RWPE2 (cell line): ENCODE data around the gene C2orf42.

Experiments
- ATAC-seq: fragments of 200-7000 bp; cut with Tn5 transposase; 3 replicates; pipeline ENCODE4 v1.9.1; 2021; ENCODE audit warnings: low read depth
- DNase-seq: peaks from one replicate; pipeline ENCODE4 v3.0.0-alpha.2; 2020; ENCODE audit warnings: low spot score
- H3K27ac ChIP-seq: fragments of 450-650 bp; 2 replicates; pipeline ENCODE4 v1.5.1; 2017; ENCODE audit warnings: mild to moderate bottlenecking; ENCODE audit not compliant: poor library complexity, severe bottlenecking
- H3K27me3 ChIP-seq: fragments of 250-450 bp; sonication (Bioruptor Pico); 2 replicates; pipeline ENCODE4 v1.5.1; 2021; ENCODE audit warnings: mild to moderate bottlenecking, moderate library complexity; ENCODE audit not compliant: insufficient read depth, poor library complexity, severe bottlenecking
- H3K36me3 ChIP-seq: fragments of 250-450 bp; sonication (Bioruptor Pico); 2 replicates; pipeline ENCODE4 v1.5.1; 2020; ENCODE audit warnings: low read depth, mild to moderate bottlenecking, moderate library complexity
- H3K4me1 ChIP-seq: fragments of 250-450 bp; sonication (Bioruptor Pico); 2 replicates; pipeline ENCODE4 v1.5.1; 2021; ENCODE audit warnings: mild to moderate bottlenecking, moderate library complexity; ENCODE audit not compliant: insufficient read depth, poor library complexity, severe bottlenecking
- H3K4me3 ChIP-seq: fragments of 250-450 bp; sonication (Bioruptor Pico); 2 replicates; pipeline ENCODE4 v1.5.1; 2021; ENCODE audit warnings: mild to moderate bottlenecking, moderate library complexity; ENCODE audit not compliant: severe bottlenecking
- H3K9me3 ChIP-seq: fragments of 250-450 bp; sonication (Bioruptor Pico); 2 replicates; pipeline ENCODE4 v1.5.1; 2021; ENCODE audit warnings: mild to moderate bottlenecking, moderate library complexity; ENCODE audit not compliant: severe bottlenecking
- TF ChIP-seq, protein P1 (sequence below): fragments of 450-650 bp; IDR thresholded peaks from one replicate; pipeline ENCODE4 v1.5.1; 2017; ENCODE audit warnings: mild to moderate bottlenecking, moderate library complexity; ENCODE audit not compliant: poor library complexity, severe bottlenecking

C2orf42 gene

DNA sequence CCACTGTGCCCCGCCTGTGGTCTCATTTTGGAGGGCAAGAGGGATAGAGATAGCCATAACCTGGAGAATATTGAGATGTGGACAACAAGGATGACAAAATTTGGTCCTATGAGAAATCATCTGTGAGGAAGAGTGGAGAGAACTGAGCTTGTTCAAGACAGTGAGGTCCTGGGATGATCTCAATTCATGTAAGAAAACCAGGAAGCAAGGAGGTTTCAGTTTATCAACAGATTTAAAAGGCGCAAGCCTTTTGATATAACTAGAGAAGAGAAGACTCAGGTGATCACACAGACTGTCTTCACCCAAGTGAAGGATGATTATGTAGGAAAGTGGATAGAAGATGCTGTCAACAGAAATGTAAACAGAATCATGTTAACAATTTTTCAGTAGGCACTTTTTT lies 64.4 kb downstream of the C2orf42 start:
- ATAC-seq: no peak
- TF ChIP-seq, protein P1, sequence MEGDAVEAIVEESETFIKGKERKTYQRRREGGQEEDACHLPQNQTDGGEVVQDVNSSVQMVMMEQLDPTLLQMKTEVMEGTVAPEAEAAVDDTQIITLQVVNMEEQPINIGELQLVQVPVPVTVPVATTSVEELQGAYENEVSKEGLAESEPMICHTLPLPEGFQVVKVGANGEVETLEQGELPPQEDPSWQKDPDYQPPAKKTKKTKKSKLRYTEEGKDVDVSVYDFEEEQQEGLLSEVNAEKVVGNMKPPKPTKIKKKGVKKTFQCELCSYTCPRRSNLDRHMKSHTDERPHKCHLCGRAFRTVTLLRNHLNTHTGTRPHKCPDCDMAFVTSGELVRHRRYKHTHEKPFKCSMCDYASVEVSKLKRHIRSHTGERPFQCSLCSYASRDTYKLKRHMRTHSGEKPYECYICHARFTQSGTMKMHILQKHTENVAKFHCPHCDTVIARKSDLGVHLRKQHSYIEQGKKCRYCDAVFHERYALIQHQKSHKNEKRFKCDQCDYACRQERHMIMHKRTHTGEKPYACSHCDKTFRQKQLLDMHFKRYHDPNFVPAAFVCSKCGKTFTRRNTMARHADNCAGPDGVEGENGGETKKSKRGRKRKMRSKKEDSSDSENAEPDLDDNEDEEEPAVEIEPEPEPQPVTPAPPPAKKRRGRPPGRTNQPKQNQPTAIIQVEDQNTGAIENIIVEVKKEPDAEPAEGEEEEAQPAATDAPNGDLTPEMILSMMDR: no peak

DNA sequence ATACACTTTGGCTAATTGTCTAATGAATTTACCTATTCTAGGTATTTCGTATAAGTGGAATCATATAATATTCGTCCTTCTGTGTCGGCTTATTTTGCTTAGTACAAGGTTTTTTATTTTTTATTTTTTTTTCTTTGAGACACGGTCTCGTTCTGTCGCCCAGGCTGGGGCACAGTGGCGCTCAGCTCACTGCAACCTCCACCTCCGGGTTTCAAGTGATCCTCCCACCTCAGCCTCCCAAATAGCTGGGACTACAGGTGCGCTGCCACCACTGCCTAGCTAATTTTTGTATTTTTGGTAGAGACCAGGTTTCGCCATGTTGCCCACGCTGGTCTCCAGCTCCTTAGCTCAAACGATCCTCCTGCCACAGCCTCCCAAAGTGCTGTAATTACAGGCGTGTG lies 65.3 kb downstream of the C2orf42 start:
- peak overlapping the region; percentile 61 for H3K27ac ChIP-seq
- peak overlapping the region; percentile 40 for H3K4me3 ChIP-seq
- H3K27me3 ChIP-seq: no peaks in the 10 kb centered on the region
- TF ChIP-seq, protein P1: no peak
- H3K9me3 ChIP-seq: no peaks in the 10 kb centered on the region
- H3K4me1 ChIP-seq: no peaks in the 10 kb centered on the region
- DNase-seq (no peak), ATAC-seq (no peak)
- H3K36me3 ChIP-seq: no peaks in the 10 kb centered on the region

More for the DNA sequence above, 64.4 kb downstream of the C2orf42 start:
- Histone ChIP-seq H3K36me3 (no peaks in the 10 kb centered on the region), H3K4me1 (no peaks in the 10 kb centered on the region), H3K4me3 (no peak overlapping the region), H3K9me3 (no peaks in the 10 kb centered on the region), H3K27me3 (no peaks in the 10 kb centered on the region), H3K27ac (no peak overlapping the region)
- DNase-seq: no peak

DNA sequence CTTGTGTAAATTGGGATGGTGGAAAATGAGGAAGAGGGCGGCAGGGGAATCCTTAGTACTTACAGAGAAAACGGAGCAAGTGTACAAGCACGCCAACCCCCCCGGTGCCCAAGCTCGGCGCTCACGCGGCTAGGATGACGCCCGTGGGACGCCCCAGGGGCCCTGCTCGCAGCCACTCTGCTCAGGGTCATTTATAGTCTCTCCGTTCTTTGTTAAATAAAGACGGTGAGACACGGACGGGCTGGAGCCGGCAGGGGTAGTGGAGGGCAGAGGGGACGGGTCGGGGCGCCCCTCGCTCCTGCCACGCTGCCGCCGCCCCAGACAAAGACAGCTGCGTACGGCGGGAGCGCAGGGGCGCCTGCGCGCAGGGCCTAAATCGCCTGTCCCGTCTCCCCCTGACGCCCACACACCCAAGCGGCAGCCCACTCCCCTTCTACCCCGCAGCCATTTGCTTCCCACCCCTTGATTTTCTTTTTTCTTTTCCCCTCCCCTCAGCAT lies 65.8 kb downstream of the C2orf42 start:
- Histone ChIP-seq H3K9me3 (no peaks in the 10 kb centered on the region), H3K36me3 (no peaks in the 10 kb centered on the region), H3K27me3 (no peaks in the 10 kb centered on the region), H3K4me1 (no peaks in the 10 kb centered on the region), H3K27ac (peak overlapping the region; percentile 61), H3K4me3 (peak overlapping the region; percentile 40)
- DNase-seq (no peak), ATAC-seq (peak; percentile 44)
- TF ChIP-seq, protein P1: no peak

DNA sequence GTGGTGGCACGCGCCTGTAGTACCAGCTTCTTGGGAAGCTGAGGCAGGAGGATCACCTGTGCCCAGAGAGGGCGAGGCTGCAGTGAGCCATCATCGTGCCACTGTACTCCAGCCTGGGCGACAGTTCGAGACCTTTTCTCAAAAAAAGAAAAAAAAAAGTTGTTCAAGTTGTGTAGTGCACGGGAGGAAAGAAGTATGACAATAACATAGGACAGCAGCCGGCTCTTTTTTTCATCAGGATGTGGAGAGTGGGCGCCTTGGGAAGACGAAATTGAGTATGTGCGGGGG lies 67.0 kb downstream of the C2orf42 start:
- no peaks in the 10 kb centered on the region for H3K4me1 ChIP-seq
- ATAC-seq (no peak), DNase-seq (no peak)
- no peaks in the 10 kb centered on the region for H3K27me3 ChIP-seq
- TF ChIP-seq, protein P1: no peak
- peak overlapping the region; percentile 40 for H3K4me3 ChIP-seq
- H3K9me3 ChIP-seq: no peaks in the 10 kb centered on the region
- peak overlapping the region; percentile 61 for H3K27ac ChIP-seq
- no peaks in the 10 kb centered on the region for H3K36me3 ChIP-seq

DNA sequence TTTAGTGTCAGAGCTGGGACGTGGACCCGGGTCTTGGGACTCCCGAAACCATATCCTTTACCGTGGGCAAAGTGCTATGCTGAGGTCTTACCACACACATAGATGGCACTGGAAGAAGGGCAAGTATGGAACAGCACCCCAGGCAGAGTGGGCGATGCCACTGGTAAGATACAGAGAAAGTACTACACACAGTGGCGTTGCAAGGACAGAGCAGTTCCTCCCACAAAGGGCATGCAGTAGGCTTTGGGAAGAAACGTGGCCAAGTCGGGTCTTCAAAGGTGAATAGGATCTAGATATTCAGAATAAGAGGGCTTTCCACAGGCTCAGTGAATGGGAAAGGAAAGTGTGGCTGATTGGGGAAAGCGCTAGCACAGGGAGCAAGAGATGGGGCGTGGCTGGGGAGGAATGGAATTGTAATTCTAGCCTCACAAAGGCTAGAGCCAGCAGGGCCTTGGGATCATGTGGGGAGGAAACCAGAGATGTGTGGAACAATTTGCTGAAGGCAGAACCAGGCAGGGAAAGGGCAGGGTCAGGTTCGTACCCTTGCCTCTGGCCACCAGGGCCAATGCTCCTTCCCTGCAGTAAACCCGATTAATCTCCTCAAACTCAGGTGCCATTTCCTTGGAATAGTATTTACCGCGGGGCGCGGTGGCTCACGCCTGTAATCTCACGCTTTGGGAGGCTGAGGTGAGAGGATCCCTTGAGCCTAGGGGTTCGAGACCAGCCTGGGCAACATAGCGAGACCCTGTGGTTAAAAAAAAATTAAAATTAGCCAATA lies 67.6 kb downstream of the C2orf42 start:
- no peaks in the 10 kb centered on the region for H3K27me3 ChIP-seq
- ATAC-seq: no peak
- H3K9me3 ChIP-seq: no peaks in the 10 kb centered on the region
- H3K4me3 ChIP-seq: no peak overlapping the region
- H3K36me3 ChIP-seq: no peaks in the 10 kb centered on the region
- no peaks in the 10 kb centered on the region for H3K4me1 ChIP-seq
- TF ChIP-seq, protein P1: no peak
- no peak for DNase-seq
- peak overlapping the region; percentile 61 for H3K27ac ChIP-seq
